ENCODE results near the gene TMEM94.

The TMEM94 gene

DNA sequence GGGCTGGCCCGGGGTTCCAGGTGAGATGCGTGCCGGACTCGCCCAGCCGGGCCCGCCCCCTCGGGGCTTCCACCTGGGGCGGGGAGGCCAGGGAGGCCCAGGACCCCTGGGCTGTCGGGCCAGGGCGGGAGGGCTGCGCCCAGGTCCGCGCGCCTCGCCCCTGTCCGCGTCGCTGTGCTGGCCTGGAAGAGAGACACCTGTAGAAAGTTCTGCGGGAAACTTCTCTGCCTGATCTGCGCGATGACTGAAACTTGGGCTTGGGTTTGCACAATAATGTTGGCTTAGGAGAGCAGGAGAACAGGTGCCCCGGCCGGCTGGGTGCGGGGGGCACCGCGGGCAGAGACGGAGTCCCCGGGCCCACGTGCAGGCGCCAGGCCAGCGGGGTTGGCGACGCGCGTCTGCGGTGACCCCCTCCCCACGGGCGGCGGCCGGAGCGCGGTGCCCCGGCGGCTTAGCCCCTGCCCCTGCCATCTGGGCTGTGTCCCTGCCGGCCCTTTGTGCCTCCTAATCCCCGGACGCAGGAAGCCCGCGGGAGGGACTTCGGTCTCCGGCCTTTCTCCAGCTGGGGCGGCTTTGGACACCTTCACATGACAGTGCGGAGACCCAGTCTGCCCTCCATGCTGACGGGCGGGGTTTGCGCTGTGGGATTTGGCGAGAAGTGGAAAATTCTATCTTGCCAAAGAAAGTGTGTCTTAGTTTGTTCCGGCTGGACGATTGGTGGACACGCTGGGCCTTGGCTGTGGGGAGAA is 69.5 kb downstream of the TMEM94 start:
- no peak for DNase-seq (ENCODE audit: low spot score)

DNA sequence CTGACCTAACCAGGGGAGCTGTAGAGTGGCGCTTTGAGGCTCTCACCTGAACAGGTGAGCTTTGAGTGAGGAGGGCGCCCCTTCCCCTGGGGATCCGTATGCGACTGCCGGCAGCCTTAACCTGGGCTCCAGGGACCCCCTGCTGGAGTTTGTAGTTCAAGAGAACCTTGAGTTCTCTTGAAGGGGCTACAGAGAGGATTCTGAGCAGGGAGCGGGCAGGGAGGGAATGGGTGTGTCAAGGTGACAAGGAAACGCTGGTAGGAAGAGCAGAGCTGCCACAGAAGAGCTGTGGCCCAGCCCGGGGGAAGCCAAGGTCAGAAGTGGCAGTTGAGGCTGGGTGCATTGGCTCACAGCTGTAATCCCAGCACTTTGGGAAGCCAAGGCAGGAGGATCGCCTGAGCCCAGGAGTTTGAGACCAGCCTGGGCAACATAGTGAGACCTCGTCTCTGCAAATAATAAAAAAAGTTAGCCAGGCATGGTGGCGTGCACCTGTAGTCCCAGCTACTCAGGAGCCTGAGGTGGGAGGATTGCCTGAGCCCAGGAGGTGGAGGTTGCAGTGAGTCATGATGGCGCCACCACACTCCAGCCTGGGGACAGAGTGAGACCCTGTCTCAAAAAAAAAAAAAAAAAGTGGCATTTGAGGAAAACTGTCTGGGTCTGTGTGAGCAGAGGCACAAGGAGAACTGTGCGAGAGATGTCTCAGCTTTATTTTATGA is 70.3 kb downstream of the TMEM94 start:
- peak; percentile 35 for DNase-seq (ENCODE audit: low spot score)

DNA sequence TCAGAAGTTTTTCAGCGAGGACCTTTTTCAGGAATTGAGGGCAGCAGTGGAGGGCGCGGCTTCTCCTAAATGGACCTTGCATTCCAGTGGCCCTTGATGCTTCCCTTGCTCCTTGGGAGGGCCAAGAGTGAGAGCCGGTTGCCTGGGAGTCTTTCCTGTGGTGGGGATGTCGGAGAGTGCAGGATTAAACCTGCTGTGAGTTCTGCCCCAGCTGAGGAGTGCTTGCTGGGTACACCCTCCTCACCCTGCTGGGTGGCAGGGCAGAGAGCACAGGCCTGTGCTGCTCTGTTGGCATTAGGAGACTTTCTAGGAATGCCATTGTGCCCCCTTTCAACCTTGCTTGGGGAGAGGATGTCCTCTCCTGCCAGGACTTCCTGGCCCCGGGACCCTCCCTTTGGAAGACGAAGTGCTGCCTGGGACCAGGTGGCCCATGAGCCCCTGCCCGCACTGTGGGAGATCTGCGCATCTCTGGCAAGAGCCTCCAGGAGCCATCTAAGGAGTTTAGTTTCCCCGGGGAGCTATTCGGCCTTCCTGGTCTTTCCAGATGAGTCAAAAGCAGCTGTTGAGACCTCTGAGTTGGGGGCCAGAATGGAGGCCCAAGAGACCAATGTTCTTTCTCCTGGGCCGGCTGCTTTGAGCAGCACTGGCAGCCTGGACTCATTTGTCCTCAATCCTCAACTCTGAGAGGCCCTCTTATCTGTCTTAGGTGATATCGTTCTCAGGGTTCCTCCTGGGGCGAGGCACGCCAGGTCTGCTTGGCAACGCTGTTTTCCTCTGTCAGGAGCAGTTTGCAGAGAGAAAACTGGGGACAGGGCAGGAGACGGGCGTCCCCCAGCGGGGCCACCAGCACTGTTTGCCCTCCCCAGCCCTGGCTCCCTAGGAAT is 74.6 kb downstream of the TMEM94 start:
- DNase-seq (ENCODE audit: low spot score): no peak

GRCh38 chr17:75531721-75532072 is 75.3 kb downstream of the TMEM94 start:
- DNase-seq (ENCODE audit: low spot score): peak; percentile 36

DNA sequence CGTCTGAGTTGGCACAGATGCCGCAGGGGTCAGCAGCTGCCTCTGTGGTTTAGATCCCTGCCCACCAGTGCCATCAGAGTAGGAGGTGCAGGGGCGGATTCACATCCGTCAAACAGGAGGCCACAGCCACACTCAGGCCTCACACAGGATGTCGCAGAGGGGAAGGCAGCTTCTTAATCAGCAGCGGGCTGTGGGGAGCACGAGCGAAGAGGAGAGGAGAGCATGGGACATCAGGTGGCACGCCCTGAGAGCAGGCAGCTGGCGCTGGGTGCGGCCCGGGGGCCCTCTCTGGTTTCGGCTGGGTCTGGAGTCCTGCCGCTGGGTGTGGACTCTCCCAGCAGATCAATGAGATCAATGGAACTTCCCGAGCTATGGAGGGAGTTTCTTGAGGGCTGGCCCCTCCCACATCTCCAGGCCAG is 78.7 kb downstream of the TMEM94 start:
- no peak for DNase-seq (ENCODE audit: low spot score)

DNA sequence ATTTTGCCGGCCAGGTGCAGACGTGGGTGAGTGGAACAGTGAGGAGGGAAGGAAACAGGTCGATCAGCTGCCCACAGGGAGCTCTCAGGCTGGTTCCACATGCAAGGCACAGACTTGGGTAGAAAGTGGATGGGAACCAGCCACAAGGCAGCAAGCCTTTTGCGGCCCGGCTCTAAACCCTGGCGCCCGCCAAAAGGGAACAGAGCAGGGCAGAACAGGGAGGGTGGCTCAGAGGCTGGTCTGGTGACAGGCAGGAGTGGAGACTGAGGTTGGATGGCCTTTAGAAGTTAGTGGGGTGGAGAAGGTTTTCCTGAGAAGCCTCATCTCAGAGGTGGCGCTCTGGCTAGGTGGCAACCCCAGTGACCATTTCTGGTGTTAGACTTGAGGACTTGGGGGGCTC is 79.4 kb downstream of the TMEM94 start:
- no peak for DNase-seq (ENCODE audit: low spot score)

DNA sequence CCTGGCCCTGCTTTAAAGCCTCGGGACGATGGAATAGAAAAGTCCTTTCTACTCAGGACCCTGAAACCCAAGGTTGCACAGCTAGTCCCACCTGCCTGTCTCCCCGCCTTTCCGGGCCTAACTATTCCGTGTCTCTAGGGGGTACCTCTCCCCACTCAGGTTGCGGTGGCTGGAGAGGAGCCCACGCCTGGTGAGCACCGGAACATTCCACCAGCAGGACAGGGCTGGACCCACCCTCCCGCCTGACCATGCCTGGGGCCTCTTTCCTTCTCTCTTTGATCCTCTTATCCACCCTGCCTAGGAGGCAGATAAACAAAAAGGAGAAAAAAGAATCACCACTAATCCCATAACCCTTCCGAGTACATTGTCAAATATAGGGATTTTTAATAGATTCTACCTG is 79.9 kb downstream of the TMEM94 start:
- no peak for DNase-seq (ENCODE audit: low spot score)

GRCh38 chr17:75539967-75540729 is 83.7 kb downstream of the TMEM94 start:
- no peak for DNase-seq (ENCODE audit: low spot score)

DNA sequence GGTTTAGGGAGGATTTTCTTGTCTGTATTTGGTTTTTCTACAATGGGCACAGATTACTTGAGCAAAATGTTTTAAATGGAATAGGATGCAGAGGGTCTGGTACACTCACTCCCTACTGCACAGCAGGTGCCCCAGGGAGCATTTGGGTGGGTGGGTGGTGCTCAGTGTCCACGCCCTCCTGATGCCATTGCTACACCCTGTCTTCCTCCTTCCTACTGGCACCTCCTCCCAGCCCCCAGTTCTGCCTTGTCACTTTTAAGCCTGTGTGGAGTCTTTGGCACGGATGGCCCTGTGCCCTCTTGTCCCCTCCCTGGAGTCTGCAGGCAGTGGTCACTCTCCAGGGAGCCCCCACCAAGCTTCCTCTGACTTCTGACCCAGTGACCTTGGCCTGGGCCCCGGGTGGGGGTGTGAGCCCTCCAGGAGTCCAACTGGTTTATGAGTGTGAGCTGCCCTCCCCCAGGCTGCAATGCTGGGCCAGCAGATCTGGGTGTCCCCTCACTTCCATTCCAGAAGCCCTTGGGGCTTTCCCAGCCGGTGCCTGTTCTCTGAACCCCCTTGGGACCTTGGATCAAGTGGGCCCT is 84.6 kb downstream of the TMEM94 start:
- DNase-seq (ENCODE audit: low spot score): no peak

GRCh38 chr17:75542229-75542628 is 85.8 kb downstream of the TMEM94 start:
- no peak for DNase-seq (ENCODE audit: low spot score)

GRCh38 chr17:75542728-75543336 is 86.4 kb downstream of the TMEM94 start:
- no peak for DNase-seq (ENCODE audit: low spot score)

- DNase-seq (ENCODE audit: low spot score): no peak
These were observed 87.8 kb downstream of the TMEM94 start for GRCh38 chr17:75544250-75544649.

GRCh38 chr17:75546181-75546580 is 89.7 kb downstream of the TMEM94 start:
- DNase-seq (ENCODE audit: low spot score): no peak

- DNase-seq (ENCODE audit: low spot score): no peak
These were observed 90.7 kb downstream of the TMEM94 start for GRCh38 chr17:75547091-75547490.

- no peak for DNase-seq (ENCODE audit: low spot score)
These were observed 92.4 kb downstream of the TMEM94 start for GRCh38 chr17:75548813-75549212.

Data from LoVo (cell line).